GM19395 (cell line): ENCODE data around the gene CPXM1.
"Not testable (repeated sequence)": the region's sequence is repeated elsewhere in the genome, so short reads cannot be mapped to it uniquely, and the experiment has no call there.

Experiments
- ATAC-seq: cut with Tn5 transposase; IDR thresholded peaks from one replicate; pipeline ENCODE4 v1.9.1; 2021; ENCODE audit warnings: mild to moderate bottlenecking, moderate library complexity; ENCODE audit not compliant: unreplicated experiment

The CPXM1 gene

DNA sequence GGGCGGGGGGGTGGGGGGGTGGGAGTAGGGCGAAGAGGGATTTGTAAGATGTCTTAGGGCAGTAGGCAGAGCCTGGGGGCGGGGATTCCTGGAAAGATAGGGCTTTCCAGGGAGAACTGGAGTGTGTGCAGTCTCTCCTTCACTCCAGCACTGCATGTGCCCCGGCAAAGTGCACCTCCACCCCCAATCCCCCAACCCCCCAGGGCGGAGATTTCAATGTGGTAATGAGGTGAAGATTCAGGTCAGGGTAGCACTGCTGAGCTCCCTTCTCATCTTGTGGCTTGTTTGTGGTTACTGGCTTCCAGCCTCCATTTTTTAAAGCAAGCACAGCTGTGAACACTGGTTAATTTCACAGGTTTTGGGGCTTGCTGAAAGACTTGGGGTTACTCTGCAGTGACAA lies 21.6 kb upstream of the CPXM1 start:
- ATAC-seq = no peak

DNA sequence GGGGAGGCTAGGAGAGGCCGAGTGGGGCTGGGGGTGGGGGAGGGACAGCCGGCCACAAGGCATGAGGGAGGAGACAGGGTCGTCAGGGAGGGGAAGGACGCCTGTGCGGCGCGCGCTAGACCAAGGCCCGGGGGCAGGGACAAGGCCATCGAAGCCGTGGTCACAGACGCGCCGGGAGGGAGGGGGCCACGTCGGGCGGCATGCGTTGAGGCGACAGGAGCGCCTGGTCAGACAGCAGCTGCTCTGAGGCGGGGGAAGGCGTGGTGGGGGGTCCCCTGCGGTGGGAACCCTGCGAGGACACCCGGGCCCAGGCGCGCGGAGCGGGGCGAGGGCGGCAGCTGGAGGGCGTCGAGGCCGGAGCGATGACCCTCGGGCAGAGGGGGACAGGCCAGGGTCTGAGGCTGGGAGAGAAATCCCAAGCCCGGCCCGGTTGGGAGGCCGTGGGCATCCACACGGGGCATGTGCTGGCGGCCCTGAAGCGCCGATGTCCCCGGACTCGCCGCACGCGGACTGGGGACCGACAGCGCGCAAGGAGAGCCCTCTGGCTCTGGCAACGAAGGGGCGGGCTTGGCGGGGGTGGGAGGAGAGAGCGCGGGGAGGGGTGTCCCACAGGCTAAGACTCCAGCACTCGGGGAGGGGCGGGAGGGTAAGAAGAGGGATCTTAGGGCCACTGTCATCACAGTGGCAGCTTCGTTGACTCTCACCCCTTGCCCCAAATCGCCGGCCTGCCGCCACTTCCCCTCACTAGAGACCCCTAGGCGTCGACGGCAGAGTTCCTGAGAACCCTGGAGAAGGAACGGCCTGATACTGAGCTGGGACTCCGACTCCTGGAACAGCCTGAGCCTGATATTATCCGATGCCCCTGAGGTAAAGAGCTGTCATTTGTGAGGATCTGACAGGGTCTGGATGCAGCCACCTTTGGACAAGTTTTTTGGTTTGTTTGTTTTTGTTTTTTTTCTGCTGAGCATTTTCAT lies 20.8 kb upstream of the CPXM1 start:
- ATAC-seq = no peak

DNA sequence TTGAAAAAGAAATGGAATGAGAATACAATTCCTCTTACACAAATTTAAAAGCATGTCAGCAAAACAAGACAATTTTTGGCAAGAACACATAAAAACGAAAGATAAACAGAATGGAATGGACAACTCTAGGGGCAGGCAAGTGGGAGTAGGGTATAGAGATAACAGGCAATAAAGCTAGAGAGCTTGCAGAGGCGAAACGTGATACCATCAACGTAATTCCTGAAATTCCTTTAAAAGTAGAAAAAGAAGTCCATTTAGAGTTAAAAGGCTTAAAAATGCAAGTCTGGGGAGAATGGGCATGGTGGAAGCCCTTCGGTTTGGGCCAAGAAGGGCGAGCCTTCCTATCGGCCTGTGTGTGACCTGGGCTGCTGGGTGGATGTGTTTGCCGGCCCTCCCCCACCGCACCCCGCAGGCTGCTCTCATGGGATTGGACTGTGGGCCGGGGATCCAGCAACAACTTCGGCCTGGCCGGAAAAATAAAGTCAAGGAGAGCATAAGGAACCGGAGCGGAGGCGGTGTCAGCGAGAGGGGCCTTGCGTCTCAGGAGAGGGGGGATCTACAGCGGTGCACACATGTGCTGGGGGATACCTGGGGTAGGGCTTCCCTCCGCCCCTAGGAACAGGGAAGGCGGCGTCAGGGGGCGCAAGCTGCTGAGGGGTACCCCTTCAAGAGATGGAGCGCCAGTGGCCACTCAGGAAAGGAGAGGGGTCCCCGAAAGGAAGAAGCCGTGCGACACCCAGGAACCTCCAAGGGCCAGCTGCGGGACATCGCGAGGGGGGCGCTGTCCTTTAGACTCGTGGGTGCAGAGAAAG lies 19.9 kb upstream of the CPXM1 start:
- ATAC-seq = no peak

DNA sequence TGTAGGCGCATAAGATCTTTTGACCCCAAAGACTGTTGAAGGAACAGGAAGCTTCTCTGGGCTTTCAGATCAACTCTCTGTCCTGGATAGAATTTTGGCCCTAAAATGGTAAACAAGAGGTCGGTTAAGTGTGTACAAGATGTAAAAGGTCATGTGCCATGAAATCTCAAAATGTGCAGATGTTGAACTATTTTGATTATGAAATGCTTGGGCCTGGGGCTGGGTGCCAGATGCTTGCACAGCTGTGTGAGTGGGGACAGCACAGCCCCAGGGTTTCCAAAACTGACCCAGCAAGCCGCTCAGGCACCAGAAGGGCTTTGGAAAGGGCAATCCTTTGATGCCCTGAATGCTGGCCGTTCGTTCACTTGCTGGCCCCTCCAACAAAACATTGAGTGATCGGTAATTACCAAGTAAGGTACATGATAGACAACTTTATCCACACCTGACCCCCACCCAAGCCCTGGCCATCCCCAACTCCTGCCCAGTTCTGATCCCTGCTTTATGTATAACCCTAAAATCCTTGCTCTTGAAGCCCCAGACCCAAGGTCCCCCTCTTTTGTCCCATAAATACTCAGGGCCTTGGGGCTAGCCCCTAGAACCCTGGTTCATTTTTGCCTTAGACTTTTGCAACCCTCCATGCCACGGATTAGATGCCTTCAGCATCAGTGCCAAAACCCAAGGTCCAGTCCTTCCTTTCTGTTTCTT lies 17.6 kb upstream of the CPXM1 start:
- ATAC-seq = no peak

DNA sequence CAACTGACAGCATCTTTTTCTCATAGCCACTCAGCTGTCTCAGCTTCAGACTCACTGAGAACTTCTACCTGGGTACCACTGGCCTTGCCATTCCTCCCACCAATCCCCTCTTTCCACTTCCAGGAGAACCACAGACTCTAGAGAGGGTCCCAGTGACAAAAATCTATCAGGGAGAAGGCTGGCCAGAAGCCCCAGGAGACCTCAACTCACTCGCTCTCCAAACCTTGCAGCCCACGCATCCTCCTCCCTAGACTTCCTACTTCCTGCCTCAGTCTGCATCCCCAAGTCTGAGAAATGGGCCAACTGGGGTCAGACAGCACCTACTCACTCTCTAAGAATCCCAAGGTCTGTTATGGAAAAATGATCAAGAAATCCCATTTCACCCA lies 16.9 kb upstream of the CPXM1 start:
- no peak for ATAC-seq

DNA sequence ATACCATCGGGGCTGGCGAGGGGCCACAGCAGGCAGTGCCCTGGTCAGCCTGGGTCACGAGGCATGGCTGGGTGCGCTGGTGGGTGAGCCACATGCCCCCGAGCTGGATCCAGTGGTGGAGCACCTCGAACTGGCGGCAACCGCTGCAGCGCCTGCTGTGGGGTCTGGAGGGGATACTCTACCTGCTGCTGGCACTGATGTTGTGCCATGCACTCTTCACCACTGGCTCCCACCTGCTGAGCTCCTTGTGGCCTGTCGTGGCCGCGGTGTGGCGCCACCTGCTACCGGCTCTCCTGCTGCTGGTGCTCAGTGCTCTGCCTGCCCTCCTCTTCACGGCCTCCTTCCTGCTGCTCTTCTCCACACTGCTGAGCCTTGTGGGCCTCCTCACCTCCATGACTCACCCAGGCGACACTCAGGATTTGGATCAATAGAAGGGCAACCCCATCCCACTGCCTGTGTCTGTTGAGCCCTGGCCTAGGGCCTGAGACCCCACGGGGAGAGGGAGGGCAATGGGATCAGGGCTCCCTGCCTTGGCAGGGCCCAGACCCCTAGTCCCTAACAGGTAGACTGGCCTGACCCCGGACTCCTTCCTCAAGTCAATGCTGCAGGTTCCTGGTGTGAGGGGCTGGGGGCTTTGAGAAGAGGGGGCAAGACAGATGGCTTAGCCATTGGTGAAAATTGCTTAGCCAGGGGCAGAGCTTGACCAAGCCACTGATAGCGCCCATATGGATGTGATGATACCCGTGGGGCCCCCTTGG lies 16.3 kb upstream of the CPXM1 start:
- no peak for ATAC-seq

DNA sequence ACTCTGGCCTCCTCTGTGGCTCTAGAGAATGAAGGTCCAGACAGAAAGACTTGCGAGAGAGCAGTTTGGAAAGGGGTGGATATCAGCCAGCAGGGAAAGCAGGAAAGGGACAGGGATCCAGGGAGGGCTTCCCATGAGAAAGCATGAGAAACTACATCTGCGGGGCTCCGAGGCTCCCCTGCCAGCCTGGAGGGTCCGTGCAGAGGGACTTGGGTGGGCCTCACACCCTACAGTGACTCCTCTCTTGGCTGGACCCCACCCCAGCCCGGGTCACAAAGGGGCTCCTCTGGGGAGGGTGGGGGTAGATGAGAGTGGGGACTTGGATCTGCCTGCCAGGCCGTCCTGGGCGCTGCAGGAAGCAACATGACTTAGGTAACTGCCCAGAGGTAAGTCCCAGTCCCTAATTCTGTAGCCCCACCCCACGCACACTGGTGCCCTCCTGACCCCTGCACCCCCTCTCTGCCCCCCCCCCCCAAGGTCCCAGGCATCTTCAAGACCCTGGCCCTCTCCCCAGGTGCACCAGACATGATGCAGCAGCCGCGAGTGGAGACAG lies 15.7 kb upstream of the CPXM1 start, which contains the start of gene TMEM239:
Gene TMEM239 (plus strand): TSS at position 335 of the 553 bp plus-strand sequence. CDS start 191 bp downstream, at position 526.
- ATAC-seq = no peak

DNA sequence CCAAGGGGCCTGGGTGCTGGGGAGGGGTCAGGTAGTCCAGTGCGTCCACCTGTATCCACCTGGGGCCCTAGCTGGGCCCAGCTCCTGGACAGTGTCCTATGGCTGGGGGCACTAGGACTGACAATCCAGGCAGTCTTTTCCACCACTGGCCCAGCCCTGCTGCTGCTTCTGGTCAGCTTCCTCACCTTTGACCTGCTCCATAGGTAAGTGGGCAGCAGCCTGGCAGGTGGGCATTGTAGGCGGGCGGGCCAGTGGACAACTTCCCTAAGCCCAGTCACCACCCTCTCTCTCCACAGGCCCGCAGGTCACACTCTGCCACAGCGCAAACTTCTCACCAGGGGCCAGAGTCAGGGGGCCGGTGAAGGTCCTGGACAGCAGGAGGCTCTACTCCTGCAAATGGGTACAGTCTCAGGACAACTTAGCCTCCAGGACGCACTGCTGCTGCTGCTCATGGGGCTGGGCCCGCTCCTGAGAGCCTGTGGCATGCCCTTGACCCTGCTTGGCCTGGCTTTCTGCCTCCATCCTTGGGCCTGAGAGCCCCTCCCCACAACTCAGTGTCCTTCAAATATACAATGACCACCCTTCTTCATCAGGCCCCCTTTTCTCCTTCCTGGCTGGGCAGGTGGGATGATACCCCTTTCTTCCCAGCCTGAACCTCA lies 14.9 kb upstream of the CPXM1 start:
- ATAC-seq = no peak

DNA sequence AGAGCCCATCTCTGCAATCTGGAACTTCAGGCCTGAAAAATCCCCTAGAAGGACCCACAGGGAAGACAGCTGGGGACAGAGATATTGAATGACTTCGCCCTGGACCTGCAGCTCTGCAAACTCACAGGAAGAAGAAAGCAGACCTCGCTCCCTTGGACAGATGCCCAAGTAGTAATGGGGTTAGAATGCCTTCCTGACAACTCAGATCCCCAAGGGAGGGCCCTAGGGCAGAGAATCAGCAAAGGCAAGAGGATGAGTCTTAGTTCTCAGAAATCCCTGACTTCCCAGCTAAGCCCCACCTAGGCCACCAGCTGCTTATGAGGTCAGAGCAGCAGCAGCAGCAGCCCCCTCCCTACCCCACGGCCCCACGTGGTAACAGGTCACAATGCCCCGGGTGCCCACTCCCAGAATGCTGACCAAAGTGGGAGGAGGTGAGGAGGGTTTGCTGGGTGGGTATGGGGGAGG lies 14.2 kb upstream of the CPXM1 start, which contains the start of gene C20orf141:
Gene C20orf141 (plus strand): TSS at position 401 of the 465 bp plus-strand sequence. CDS start 198 bp downstream, outside the sequence.
- no peak for ATAC-seq

DNA sequence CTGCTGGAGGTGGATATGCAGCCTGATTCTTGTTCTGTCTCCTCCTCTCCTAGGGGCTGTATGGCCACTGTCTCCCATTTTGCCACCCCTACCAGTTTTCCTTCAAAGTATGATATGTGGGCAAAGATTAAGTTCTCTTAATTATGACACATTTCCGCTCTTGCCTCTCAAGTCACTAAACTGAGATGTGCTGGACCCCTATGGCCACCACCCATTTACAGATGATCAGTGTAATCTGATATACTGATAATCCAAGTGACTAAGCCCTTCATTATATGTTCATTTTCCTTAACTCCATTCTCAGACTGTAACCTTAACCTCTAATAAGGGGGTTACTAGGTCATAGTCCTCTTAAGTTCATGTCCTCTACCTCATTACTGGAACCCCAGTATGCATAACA lies 13.6 kb upstream of the CPXM1 start:
- ATAC-seq = no peak

DNA sequence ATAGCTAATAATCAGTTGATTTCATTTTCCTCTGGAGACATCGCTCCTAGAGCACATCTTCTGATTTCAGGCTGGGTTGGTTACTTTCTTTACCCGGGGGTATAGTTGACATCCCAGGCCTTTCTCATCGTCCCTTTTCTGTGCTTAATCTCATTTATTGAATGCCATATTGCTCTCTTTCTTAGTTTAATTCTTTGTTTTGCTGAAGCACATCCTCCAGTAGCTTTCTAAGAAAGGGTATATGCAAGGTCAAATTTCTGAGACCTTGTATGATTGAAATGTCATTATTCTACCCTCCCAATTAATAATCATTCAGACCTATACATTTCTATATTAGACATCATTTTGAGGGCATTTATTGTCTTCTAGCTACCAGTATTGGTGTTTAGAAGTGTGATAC lies 11.8 kb upstream of the CPXM1 start:
- ATAC-seq = no peak

DNA sequence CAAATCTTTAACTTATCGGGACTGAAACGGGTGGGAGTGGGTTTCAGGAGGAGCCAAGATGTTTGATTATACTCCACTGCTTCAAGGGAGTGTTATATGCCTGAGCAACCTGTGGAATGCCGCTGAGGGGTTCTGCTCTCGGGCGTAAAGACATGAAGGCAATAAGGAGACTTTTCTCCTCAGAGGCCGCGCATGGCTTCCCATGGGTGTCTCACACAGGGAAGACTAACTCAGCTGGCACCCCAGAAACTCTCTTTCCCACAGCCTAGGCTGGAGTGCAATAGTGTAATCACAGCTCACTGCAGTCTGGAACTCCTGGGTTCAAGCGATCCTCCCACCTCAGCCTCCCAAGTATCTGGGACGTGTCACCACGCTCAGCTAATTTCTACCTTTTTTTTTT lies 9.3 kb upstream of the CPXM1 start:
- no peak for ATAC-seq

DNA sequence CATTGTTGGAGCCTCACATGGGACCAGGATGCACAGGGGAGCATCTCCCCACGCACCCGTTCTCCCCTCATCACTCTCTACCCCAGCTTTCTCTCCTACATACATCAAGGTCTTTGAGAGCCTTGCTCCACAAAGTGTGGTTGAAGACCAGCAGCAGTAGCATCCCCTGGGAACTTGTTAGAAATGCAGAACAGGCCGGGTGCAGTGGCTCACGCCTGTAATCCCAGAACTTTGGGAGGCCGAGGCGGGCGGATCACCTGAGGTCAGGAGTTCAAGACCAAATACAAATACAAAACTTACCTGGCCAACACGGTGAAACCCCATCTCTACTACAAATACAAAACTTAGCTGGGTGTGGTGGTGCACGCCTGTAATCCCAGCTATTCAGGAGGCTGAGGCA lies 7.5 kb upstream of the CPXM1 start:
- ATAC-seq = not testable (repeated sequence)

DNA sequence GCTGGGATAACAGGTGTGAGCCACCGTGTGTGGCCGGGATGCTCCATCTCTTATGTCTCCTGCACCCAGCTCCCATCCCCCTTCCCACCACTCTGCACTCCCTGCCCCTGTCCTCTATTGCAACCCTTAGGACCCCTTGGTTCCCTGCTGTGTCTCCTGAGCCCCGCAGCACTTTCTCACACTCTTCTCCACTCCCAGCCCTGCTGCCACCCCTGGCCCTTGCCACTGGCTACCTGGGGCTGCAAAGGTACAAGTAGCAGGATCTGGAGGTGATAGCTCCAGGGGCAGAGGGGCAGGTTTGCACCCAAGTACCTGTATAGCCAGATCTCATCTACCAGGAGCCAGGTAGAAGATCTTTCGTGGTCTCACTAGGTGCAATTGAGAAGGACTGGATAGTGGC lies 6.6 kb upstream of the CPXM1 start:
- no peak for ATAC-seq

DNA sequence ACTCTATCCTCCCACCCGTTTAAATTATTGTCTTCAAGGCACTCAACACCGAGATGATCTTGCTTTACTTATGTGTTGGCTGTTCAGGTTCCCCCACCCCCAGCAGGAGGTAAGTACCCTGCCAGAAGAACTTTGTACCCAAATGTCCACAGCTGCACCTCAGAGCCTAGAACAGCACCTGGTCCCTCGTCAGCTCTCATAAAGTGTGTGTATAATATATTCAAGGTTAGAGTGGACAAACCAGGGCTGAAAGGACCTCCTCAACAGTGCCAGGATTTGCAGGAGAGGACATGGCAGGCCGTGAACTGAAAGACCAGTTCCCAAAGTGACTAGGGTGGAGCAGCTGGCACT lies 5.9 kb upstream of the CPXM1 start:
- ATAC-seq = no peak

DNA sequence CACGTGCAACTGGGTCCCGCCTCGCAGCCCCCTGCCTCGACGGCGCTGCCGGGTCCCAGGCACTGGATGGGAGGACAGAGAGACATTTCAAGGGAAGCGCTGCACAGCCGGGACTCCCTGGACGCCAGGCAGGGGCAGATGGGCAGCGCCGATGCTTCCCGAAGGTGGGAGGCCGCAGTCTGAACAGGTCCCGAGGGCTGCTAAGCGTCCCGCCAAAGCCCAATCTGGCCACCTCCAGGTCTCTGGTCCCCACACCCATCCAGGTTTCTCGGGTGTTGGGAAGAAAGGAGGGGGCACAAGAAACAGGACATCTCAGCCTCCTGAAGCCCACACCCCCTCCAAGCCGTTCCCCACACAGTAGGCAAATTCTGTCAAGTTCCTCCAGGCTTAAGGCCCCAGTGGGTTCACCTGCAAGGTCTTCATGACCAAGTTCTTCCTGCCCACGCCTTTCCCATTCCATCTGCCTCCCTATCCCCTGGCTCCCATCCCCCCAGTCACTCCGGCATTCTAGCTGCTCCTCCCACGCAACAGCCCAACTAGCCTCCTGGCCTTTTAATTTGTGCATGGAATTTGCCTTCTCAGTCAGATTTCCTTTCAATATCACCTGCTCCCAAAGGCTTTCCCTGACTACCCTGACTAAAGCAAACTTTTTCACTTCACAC lies 5.4 kb upstream of the CPXM1 start:
- no peak for ATAC-seq

DNA sequence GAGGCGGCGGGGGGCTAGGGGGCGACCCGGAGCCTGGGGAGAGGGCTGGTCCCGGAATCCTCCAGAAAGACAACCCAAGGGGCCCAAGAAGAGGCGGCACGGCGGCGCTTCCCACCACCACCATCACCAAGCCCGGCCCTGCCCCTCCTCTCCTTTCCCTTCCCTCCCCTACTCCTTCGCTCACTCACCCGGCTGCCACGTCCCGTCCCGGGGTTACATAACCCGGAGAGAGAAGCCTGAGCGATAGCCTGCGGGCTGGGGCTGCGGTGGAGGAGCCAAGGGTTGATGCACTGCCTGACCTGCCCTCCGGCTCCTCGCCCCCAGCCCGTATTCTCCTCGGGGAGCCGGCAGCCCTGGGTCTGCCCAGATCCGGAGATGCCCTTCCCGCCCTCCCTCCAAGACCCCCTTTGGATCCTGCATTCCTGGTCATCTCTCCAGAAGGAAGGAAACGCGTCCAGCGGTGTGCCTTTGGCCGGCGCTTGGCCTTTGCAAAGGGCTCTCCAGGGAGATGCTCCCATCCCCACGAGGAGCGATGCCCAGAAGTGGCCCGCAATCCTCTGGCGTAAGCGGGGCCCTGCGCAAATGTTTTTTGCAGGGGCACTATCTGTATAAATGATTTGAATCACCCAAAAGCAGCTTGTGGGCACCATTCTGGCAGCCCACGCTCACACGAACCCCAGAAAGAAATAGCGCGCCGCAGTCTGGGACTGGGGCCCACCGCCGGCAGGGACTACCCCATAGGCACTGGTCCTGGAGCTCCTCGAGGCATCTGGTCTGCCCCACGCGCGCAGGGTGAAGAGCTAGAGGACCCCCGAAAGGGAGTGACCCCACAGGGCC lies 4.6 kb upstream of the CPXM1 start:
- ATAC-seq = no peak
